Measurements from ENCODE around the gene POU6F2.

GRCh38 chr7:39127058-39127457, 149.3 kb downstream of the POU6F2 start:
- no peak for TF ChIP-seq CTCF (IDR thresholded peaks at IDR 0.05)
- TF ChIP-seq USF1 (CRISPR knock-in tag; IDR thresholded peaks at IDR 0.05): no peak
- TF ChIP-seq FOXK1 (CRISPR knock-in tag; IDR thresholded peaks at IDR 0.05): no peak
- TF ChIP-seq USF2 (CRISPR knock-in tag; IDR thresholded peaks at IDR 0.05): no peak
- no peak for TF ChIP-seq ATF1 (CRISPR knock-in tag; IDR thresholded peaks at IDR 0.05)
- TF ChIP-seq FOXP4 (CRISPR knock-in tag; IDR thresholded peaks at IDR 0.05): no peak
- no peak for TF ChIP-seq ATF2 (CRISPR knock-in tag; IDR thresholded peaks at IDR 0.05; ENCODE audit: borderline replicate concordance, low read depth)
- TF ChIP-seq MAX (CRISPR knock-in tag; IDR thresholded peaks at IDR 0.05): no peak
- TF ChIP-seq AFF4 (CRISPR knock-in tag; IDR thresholded peaks at IDR 0.05; ENCODE audit: borderline replicate concordance): no peak
- TF ChIP-seq SMAD4 (CRISPR knock-in tag; IDR thresholded peaks at IDR 0.05): no peak
- no peak for TF ChIP-seq ELF4 (CRISPR knock-in tag; IDR thresholded peaks at IDR 0.05; ENCODE audit: low read depth)
- no peak for TF ChIP-seq NR1H2 (CRISPR knock-in tag; IDR thresholded peaks at IDR 0.05)
- no peak for TF ChIP-seq ZNF138 (CRISPR knock-in tag; conservative IDR thresholded peaks at IDR 0.05)
- TF ChIP-seq ZNF281 (CRISPR knock-in tag; IDR thresholded peaks at IDR 0.05): no peak
